Esophagus squamous epithelium (tissue), 5 donors: Measurements from ENCODE around the gene PAX6. TPM values are rescaled to one million over a fixed set of nuclear protein-coding genes. Genes with fewer than 3 reads are reported as not detected.

Experiments
- DNase-seq: peaks from one replicate; lab custom pipeline; 2025; lab: John Stamatoyannopoulos, UW
- H3K27ac ChIP-seq, 4 donors: fragments of 200-600 bp; sonication (generic); one replicate each; pipeline ENCODE4 v1.5.1; 2016 to 2019; ENCODE audit warnings: mild to moderate bottlenecking in 1 of 4
- H3K27me3 ChIP-seq, 4 donors: fragments of 200-600 bp; sonication (generic); 1 replicate in 3 of 4; 2 replicates in 1 of 4; pipeline versions ENCODE4 v1.5.1 to v1.6.0; 2017 to 2021; ENCODE audit warnings: antibody characterized with exemption in 1 of 4
- H3K36me3 ChIP-seq, 3 donors: fragments of 200-600 bp; sonication (generic); one replicate each; pipeline ENCODE4 v1.5.1; 2016 to 2019
- H3K4me1 ChIP-seq, 3 donors: fragments of 200-600 bp; sonication (generic); one replicate each; pipeline ENCODE4 v1.5.1; 2017 to 2019
- H3K4me3 ChIP-seq, 4 donors: fragments of 200-600 bp; sonication (generic); 1 replicate in 3 of 4; 2 replicates in 1 of 4; pipeline ENCODE4 v1.5.1; 2016 to 2019; ENCODE audit warnings: mild to moderate bottlenecking in 2 of 4, moderate library complexity in 1 of 4
- H3K9me3 ChIP-seq, 3 donors: fragments of 200-600 bp; sonication (generic); one replicate each; pipeline ENCODE4 v1.5.1; 2016 to 2019
- CTCF ChIP-seq, 6 experiments: fragments of 450-650 bp in 4 of 6; fragments of 200-600 bp in 2 of 6; sonication (generic) in 2 of 6; IDR thresholded peaks; one replicate each; pipeline ENCODE4 v1.5.1; 2016 to 2019; ENCODE audit warnings: antibody characterized with exemption in 6 of 6, mild to moderate bottlenecking in 4 of 6, moderate library complexity in 4 of 6
- POLR2A ChIP-seq, 4 donors: fragments of 450-650 bp; IDR thresholded peaks; one replicate each; pipeline ENCODE4 v1.6.1; 2017; ENCODE audit warnings: antibody characterized with exemption in 4 of 4, mild to moderate bottlenecking in 4 of 4, moderate library complexity in 3 of 4
- WGBS, 2 donors: methylation state at CpG; one replicate each; pipeline ENCODE4 v1.1.5; 2018; 5-methylcytosine and 5-hydroxymethylcytosine counted together
- intact Hi-C: fragments of 100-400 bp; cut with DNase I; formaldehyde crosslinking; loops from one replicate; pipeline ENCODE4 v1.15.0; 2022
- total RNA-seq, 4 donors: library from RNA; depleted of rRNA; stranded (reverse); fragments of >200 nt; gene quantifications; one replicate each; pipeline ENCODE4 v1.1.0, GENCODE V29; 2016
- donor health status: DM: yes; HTN: yes; CAD: no.

Gene PAX6
- total RNA-seq, 4 donors from 2014 or later: 0.38 TPM; not detected in 3

- TF ChIP-seq POLR2A (IDR thresholded peaks at IDR 0.05) (no peak), CTCF (IDR thresholded peaks at IDR 0.05) (no peak)
- Histone ChIP-seq H3K27me3 (peaks cover 18 to 80% (median 49%) of the 10 kb centered on the region in 4 donors), H3K36me3 (no peaks in the 10 kb centered on the region), H3K4me3 (no peak overlapping the region), H3K27ac (no peak overlapping the region), H3K9me3 (no peaks in the 10 kb centered on the region), H3K4me1 (peaks cover 8 to 35% (median 23%) of the 10 kb centered on the region in 3 donors)
- 17 to 18% methylated on average over 18 to 31 of the region's 31 CpGs for WGBS, 2 donors
- DNase-seq: no peak
- intact Hi-C loops: no loop called here
These were observed 13.7 kb downstream of the PAX6 start for GRCh38 chr11:31797190-31798056.

- DNase-seq: no peak
- no peak overlapping the region for H3K4me3 ChIP-seq
- intact Hi-C loops: no loop called here
- TF ChIP-seq POLR2A (IDR thresholded peaks at IDR 0.05) (no peak), CTCF (IDR thresholded peaks at IDR 0.05) (no peak)
- 40% methylated on average over 13 to 15 of the region's 19 CpGs for WGBS, 2 donors
- H3K9me3 ChIP-seq: no peaks in the 10 kb centered on the region
- H3K36me3 ChIP-seq: no peaks in the 10 kb centered on the region
- peaks cover 8 to 35% (median 23%) of the 10 kb centered on the region in 3 donors for H3K4me1 ChIP-seq
- H3K27me3 ChIP-seq: peaks cover 18 to 72% (median 45%) of the 10 kb centered on the region in 4 donors
- H3K27ac ChIP-seq: no peak overlapping the region
These were observed 14.5 kb downstream of the PAX6 start for GRCh38 chr11:31796499-31797189.

DNA sequence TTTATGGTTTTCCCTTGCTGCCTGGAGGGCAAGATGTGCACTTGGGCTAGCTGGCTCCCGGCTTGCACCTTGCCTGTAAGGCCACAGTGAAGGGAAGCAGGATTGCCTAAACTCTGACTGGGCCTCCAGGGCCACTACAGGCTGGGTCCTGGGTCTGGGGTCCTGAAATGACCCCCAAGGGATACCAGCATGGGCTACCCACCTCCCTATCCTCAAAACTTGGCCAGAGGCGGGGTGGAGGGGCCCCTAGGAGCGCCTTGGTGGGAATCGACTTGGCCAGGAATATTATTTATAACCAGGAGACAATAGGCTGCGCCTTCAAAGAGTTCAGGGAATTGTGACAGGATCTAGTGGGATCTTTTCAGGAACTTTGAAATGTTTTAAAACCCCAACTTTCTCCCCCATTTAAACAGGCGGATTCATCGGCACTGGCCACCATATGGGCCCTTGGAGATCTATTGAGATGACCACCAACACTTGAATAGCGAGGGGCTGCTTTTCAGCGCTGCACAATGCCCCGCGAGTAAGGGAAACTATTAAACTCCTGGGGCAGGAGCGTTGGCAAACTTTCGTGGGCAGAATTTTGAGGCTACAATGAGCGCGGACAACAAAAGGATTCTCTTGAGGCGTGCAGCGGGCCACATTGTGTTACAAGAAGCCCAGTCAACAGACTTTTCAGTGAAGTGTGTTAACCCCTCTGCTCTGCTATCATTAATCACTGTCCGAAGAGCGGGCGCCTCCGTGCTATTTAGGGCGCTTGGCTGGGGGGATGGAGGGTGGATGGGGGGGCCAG, 15.2 kb downstream of the PAX6 start:
- WGBS, 2 donors: 61 to 75% methylated on average over 7 to 18 of the region's 22 CpGs
- intact Hi-C loops: no loop called here
- H3K27ac ChIP-seq: no peak overlapping the region
- H3K36me3 ChIP-seq: no peaks in the 10 kb centered on the region
- no peaks in the 10 kb centered on the region for H3K9me3 ChIP-seq
- DNase-seq: no peak
- no peak overlapping the region for H3K4me3 ChIP-seq
- H3K27me3 ChIP-seq: peaks cover 18 to 65% (median 38%) of the 10 kb centered on the region in 4 donors
- TF ChIP-seq POLR2A (IDR thresholded peaks at IDR 0.05) (no peak), CTCF (IDR thresholded peaks at IDR 0.05) (no peak)
- peaks cover 8 to 35% (median 23%) of the 10 kb centered on the region in 3 donors for H3K4me1 ChIP-seq

DNA sequence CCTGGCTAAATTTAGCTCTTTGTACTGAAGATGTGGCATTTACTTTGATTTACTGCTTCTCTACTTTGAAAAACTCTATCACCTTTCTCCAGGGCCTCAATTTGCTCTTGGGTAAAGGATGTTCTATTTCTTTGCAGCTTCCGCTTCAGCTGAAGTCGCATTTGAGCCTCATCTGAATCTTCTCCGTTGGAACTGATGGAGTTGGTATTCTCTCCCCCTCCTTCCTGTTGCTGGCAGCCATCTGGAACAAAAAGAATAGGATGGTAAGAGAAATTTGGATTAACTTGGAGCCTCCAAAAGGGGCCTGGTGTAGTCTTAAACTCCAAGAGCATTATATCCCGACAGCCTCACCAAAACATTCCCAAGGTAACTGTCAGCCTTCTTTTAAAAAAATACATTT, 16.6 kb downstream of the PAX6 start:
- intact Hi-C loops: no loop called here
- no peaks in the 10 kb centered on the region for H3K36me3 ChIP-seq
- no peak overlapping the region for H3K4me3 ChIP-seq
- peaks cover 10 to 54% (median 24%) of the 10 kb centered on the region in 4 donors for H3K27me3 ChIP-seq
- DNase-seq: no peak
- 86 to 87% methylated on average over 4 of the region's 4 CpGs for WGBS, 2 donors
- TF ChIP-seq CTCF (IDR thresholded peaks at IDR 0.05) (no peak), POLR2A (IDR thresholded peaks at IDR 0.05) (no peak)
- H3K4me1 ChIP-seq: peaks cover 8 to 28% (median 21%) of the 10 kb centered on the region in 3 donors
- H3K27ac ChIP-seq: no peak overlapping the region
- H3K9me3 ChIP-seq: no peaks in the 10 kb centered on the region
